ENCODE data around the gene IL10RB. TPM values are rescaled to one million over a fixed set of nuclear protein-coding genes. Genes with fewer than 3 reads are reported as not detected.

IL10RB gene
- total and polyA plus RNA-seq, 2 experiments from 2014 or later: 2.2 to 2.5 TPM

DNA sequence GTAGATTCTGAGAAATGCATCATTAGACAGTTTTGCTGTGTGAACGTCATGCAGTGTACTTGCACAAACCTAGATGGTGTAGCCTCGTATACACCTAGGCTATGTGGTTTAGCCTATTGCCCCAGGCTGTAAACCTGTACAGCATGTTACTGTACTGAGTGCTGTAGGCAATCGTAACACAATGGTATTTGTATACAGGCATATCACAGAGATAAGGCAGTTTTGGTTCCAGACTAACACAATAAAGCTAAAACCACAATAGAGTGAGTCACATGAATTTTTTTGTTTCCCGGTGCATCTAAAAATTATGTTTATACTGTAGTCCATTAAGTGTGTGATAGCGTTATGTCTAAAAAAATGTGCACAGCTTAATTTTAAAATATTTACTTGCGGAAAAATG is 6.9 kb downstream of the IL10RB start (continued):
- TF ChIP-seq, protein P1, sequence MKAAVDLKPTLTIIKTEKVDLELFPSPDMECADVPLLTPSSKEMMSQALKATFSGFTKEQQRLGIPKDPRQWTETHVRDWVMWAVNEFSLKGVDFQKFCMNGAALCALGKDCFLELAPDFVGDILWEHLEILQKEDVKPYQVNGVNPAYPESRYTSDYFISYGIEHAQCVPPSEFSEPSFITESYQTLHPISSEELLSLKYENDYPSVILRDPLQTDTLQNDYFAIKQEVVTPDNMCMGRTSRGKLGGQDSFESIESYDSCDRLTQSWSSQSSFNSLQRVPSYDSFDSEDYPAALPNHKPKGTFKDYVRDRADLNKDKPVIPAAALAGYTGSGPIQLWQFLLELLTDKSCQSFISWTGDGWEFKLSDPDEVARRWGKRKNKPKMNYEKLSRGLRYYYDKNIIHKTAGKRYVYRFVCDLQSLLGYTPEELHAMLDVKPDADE (IDR thresholded peaks at IDR 0.05): no peak
- TF ChIP-seq POLR2AphosphoS5 (IDR thresholded peaks at IDR 0.05; ENCODE audit: low read depth) (no peak), EZH2 (IDR thresholded peaks at IDR 0.05; ENCODE audit: low read depth, unreplicated experiment) (no peak)

DNA sequence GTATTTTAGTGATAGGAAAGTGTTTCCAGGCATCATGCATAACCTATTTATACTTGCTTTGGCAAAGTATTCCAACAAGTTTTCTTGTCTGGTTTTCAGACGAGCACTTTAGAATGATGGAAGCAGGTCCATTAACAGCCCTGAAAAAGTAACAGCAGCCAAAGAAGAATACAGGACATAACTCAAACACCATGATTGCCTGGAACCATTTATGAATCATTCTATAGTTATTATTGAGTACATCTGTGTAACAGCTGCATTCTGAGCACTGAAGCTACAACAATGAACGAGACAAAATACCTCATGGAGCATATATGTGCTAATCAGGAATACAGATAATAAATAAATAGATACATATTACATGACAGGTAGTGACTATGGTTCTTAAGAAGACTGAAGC is 12.6 kb downstream of the IL10RB start:
- H3K27me3 Mint-ChIP-seq (ENCODE audit: insufficient read depth, low read depth, poor library complexity): no peaks in the 10 kb centered on the region
- H3K27ac ChIP-seq (ENCODE audit: low read depth): no peak overlapping the region
- H3K27ac Mint-ChIP-seq: no peak overlapping the region
- TF ChIP-seq, protein P1 (IDR thresholded peaks at IDR 0.05): no peak
- no peak for TF ChIP-seq STAT1 (IDR thresholded peaks at IDR 0.05; ENCODE audit: unreplicated experiment)
- TF ChIP-seq ZNF114 (CRISPR knock-in tag; IDR thresholded peaks at IDR 0.05): no peak
- TF ChIP-seq, protein P2, sequence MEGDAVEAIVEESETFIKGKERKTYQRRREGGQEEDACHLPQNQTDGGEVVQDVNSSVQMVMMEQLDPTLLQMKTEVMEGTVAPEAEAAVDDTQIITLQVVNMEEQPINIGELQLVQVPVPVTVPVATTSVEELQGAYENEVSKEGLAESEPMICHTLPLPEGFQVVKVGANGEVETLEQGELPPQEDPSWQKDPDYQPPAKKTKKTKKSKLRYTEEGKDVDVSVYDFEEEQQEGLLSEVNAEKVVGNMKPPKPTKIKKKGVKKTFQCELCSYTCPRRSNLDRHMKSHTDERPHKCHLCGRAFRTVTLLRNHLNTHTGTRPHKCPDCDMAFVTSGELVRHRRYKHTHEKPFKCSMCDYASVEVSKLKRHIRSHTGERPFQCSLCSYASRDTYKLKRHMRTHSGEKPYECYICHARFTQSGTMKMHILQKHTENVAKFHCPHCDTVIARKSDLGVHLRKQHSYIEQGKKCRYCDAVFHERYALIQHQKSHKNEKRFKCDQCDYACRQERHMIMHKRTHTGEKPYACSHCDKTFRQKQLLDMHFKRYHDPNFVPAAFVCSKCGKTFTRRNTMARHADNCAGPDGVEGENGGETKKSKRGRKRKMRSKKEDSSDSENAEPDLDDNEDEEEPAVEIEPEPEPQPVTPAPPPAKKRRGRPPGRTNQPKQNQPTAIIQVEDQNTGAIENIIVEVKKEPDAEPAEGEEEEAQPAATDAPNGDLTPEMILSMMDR (conservative IDR thresholded peaks at IDR 0.05; ENCODE audit: low read depth in 2 of 2): no peak
- TF ChIP-seq ZNF331 (CRISPR knock-in tag; IDR thresholded peaks at IDR 0.05; ENCODE audit: low read depth): no peak
- no peak for TF ChIP-seq EZH2phosphoT487 (IDR thresholded peaks at IDR 0.05; ENCODE audit: unreplicated experiment)
- TF ChIP-seq, protein P3, sequence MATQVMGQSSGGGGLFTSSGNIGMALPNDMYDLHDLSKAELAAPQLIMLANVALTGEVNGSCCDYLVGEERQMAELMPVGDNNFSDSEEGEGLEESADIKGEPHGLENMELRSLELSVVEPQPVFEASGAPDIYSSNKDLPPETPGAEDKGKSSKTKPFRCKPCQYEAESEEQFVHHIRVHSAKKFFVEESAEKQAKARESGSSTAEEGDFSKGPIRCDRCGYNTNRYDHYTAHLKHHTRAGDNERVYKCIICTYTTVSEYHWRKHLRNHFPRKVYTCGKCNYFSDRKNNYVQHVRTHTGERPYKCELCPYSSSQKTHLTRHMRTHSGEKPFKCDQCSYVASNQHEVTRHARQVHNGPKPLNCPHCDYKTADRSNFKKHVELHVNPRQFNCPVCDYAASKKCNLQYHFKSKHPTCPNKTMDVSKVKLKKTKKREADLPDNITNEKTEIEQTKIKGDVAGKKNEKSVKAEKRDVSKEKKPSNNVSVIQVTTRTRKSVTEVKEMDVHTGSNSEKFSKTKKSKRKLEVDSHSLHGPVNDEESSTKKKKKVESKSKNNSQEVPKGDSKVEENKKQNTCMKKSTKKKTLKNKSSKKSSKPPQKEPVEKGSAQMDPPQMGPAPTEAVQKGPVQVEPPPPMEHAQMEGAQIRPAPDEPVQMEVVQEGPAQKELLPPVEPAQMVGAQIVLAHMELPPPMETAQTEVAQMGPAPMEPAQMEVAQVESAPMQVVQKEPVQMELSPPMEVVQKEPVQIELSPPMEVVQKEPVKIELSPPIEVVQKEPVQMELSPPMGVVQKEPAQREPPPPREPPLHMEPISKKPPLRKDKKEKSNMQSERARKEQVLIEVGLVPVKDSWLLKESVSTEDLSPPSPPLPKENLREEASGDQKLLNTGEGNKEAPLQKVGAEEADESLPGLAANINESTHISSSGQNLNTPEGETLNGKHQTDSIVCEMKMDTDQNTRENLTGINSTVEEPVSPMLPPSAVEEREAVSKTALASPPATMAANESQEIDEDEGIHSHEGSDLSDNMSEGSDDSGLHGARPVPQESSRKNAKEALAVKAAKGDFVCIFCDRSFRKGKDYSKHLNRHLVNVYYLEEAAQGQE (IDR thresholded peaks at IDR 0.05; ENCODE audit: unreplicated experiment): no peak
- no peak for TF ChIP-seq POLR2AphosphoS5 (IDR thresholded peaks at IDR 0.05; ENCODE audit: low read depth)
- no peak for TF ChIP-seq JUNB (IDR thresholded peaks at IDR 0.05; ENCODE audit: unreplicated experiment)
- TF ChIP-seq EZH2 (IDR thresholded peaks at IDR 0.05; ENCODE audit: low read depth, unreplicated experiment): no peak
- TF ChIP-seq NANOG (IDR thresholded peaks at IDR 0.05; ENCODE audit: borderline replicate concordance): no peak
- no peaks in the 10 kb centered on the region for H3K4me1 ChIP-seq (ENCODE audit: insufficient read depth)
- H4K20me1 ChIP-seq (replicated peaks; ENCODE audit: insufficient read depth): no peaks in the 10 kb centered on the region
- H3K36me3 ChIP-seq (ENCODE audit: insufficient read depth): no peaks in the 10 kb centered on the region
- ATAC-seq (no peak), DNase-seq (ENCODE audit: low spot score) (no peak)
- H3F3A ChIP-seq (replicated peaks; ENCODE audit: low read depth): no peaks in the 10 kb centered on the region
- H3K79me2 ChIP-seq (replicated peaks; ENCODE audit: insufficient read depth): no peaks in the 10 kb centered on the region
- peaks cover 2% of the 10 kb centered on the region; the same call in 1 of the 3 replicates for H3K36me3 Mint-ChIP-seq (ENCODE audit: low read depth)
- H3K4me1 Mint-ChIP-seq: no peaks in the 10 kb centered on the region
- peaks cover 12% of the 10 kb centered on the region; the same call in 2 of the 3 replicates for H3K9me3 Mint-ChIP-seq
- H2AFZ ChIP-seq: no peak overlapping the region
- peaks cover 5% of the 10 kb centered on the region; the same call in 1 of the 2 replicates for H3K9me2 ChIP-seq (ENCODE audit: insufficient read depth)
- no peak overlapping the region for H3K4me3 Mint-ChIP-seq
- no peaks in the 10 kb centered on the region for H3K27me3 ChIP-seq (ENCODE audit: insufficient read depth)
- no peak overlapping the region for H3K4me3 ChIP-seq
- H3K4me2 ChIP-seq: no peak overlapping the region
